ES-I3 (cell line): ENCODE measurements around the gene SOX14.

ENCODE experiments used
- H3K36me3 ChIP-seq: 2 replicates; pipeline ENCODE4 v1.6.1; 2013; ENCODE audit warnings: mild to moderate bottlenecking, low read length, control low read depth, moderate library complexity; ENCODE audit not compliant: insufficient read depth
- H3K4me1 ChIP-seq: 2 replicates; pipeline ENCODE4 v1.6.1; 2013; ENCODE audit warnings: mild to moderate bottlenecking, control low read depth, low read length; ENCODE audit not compliant: insufficient read depth
- H3K9ac ChIP-seq: 2 replicates; pipeline ENCODE4 v1.6.1; 2013; ENCODE audit warnings: low read depth, mild to moderate bottlenecking, low read length, moderate library complexity
- H3K9me3 ChIP-seq: 2 replicates; pipeline ENCODE4 v1.6.1; 2013; ENCODE audit warnings: mild to moderate bottlenecking, low read length, moderate library complexity; ENCODE audit not compliant: control insufficient read depth, insufficient read depth

SOX14 gene

GRCh38 chr3:137772214-137772955 lies 8.3 kb downstream of the SOX14 start:
- peaks cover 6% of the 10 kb centered on the region for H3K4me1 ChIP-seq

GRCh38 chr3:137778941-137779340 lies 14.8 kb downstream of the SOX14 start:
- Histone ChIP-seq H3K9ac (no peak overlapping the region), H3K9me3 (no peaks in the 10 kb centered on the region), H3K4me1 (peaks cover 9% of the 10 kb centered on the region; the same call in 1 of the 2 replicates), H3K36me3 (no peaks in the 10 kb centered on the region; the same call in 1 of the 2 replicates)

More at GRCh38 chr3:137772214-137772955, 8.3 kb downstream of the SOX14 start:
- Histone ChIP-seq H3K9ac (peak overlapping the region; percentile 57; the same call in 1 of the 2 replicates), H3K36me3 (no peaks in the 10 kb centered on the region), H3K9me3 (no peaks in the 10 kb centered on the region)

- Histone ChIP-seq H3K36me3 (no peaks in the 10 kb centered on the region; the same call in 1 of the 2 replicates), H3K4me1 (no peaks in the 10 kb centered on the region), H3K9me3 (no peaks in the 10 kb centered on the region), H3K9ac (no peak overlapping the region)
Observed at GRCh38 chr3:137787529-137787928, 23.4 kb downstream of the SOX14 start.

GRCh38 chr3:137789236-137789635 lies 25.1 kb downstream of the SOX14 start:
- Histone ChIP-seq H3K9me3 (no peaks in the 10 kb centered on the region), H3K4me1 (no peaks in the 10 kb centered on the region), H3K9ac (no peak overlapping the region), H3K36me3 (no peaks in the 10 kb centered on the region)

GRCh38 chr3:137792626-137793271 lies 28.6 kb downstream of the SOX14 start:
- no peak overlapping the region for H3K9ac ChIP-seq
- H3K4me1 ChIP-seq: peaks cover 8% of the 10 kb centered on the region; the same call in 1 of the 2 replicates
- no peaks in the 10 kb centered on the region for H3K36me3 ChIP-seq
- no peaks in the 10 kb centered on the region for H3K9me3 ChIP-seq

GRCh38 chr3:137796993-137797392 lies 32.9 kb downstream of the SOX14 start:
- Histone ChIP-seq H3K9ac (no peak overlapping the region), H3K4me1 (peaks cover 17% of the 10 kb centered on the region), H3K9me3 (no peaks in the 10 kb centered on the region), H3K36me3 (no peaks in the 10 kb centered on the region)

- no peak overlapping the region for H3K9ac ChIP-seq
Observed at GRCh38 chr3:137803215-137803614, 39.1 kb downstream of the SOX14 start.

GRCh38 chr3:137807998-137808397 lies 43.9 kb downstream of the SOX14 start:
- Histone ChIP-seq H3K4me1 (peaks cover 27% of the 10 kb centered on the region; the same call in 1 of the 2 replicates), H3K9ac (no peak overlapping the region; the same call in 1 of the 2 replicates), H3K9me3 (peaks cover 8% of the 10 kb centered on the region; the same call in 1 of the 2 replicates), H3K36me3 (no peaks in the 10 kb centered on the region)

More at GRCh38 chr3:137803215-137803614, 39.1 kb downstream of the SOX14 start:
- peaks cover 3% of the 10 kb centered on the region; the same call in 1 of the 2 replicates for H3K9me3 ChIP-seq
- H3K4me1 ChIP-seq: peaks cover 9% of the 10 kb centered on the region
- H3K36me3 ChIP-seq: no peaks in the 10 kb centered on the region

- H3K9me3 ChIP-seq: 0 out of 2 replicates have a peak, but pooled peaks cover 5% of the 10 kb centered on the region
- H3K4me1 ChIP-seq: peaks cover 27% of the 10 kb centered on the region; the same call in 1 of the 2 replicates
- H3K9ac ChIP-seq: no peak overlapping the region
- H3K36me3 ChIP-seq: no peaks in the 10 kb centered on the region
Observed at GRCh38 chr3:137809509-137809908, 45.4 kb downstream of the SOX14 start.

GRCh38 chr3:137812023-137812422 lies 47.9 kb downstream of the SOX14 start:
- H3K9ac ChIP-seq: peak overlapping the region; percentile 13; the same call in 1 of the 2 replicates
- H3K4me1 ChIP-seq: peaks cover 27% of the 10 kb centered on the region; the same call in 1 of the 2 replicates
- 0 out of 2 replicates have a peak, but pooled peaks cover 5% of the 10 kb centered on the region for H3K9me3 ChIP-seq
- H3K36me3 ChIP-seq: no peaks in the 10 kb centered on the region

GRCh38 chr3:137815251-137815650 lies 51.1 kb downstream of the SOX14 start:
- 0 out of 2 replicates have a peak, but pooled peaks cover 5% of the 10 kb centered on the region for H3K9me3 ChIP-seq
- H3K9ac ChIP-seq: no peak overlapping the region
- peaks cover 13% of the 10 kb centered on the region; the same call in 1 of the 2 replicates for H3K4me1 ChIP-seq
- no peaks in the 10 kb centered on the region for H3K36me3 ChIP-seq
